ENCODE measurements around the gene ZFP92.
"Not testable (repeated sequence)": the region's sequence is repeated elsewhere in the genome, so short reads cannot be mapped to it uniquely, and the experiment has no call there.

Gene ZFP92

GRCh38 chrX:153379971-153380581 lies 31.2 kb upstream of the ZFP92 start:
- DNase-seq (ENCODE audit: insufficient read length, low spot score) (no peak), FAIRE-seq (no peak)
- no peak for TF ChIP-seq CTCF (IDR thresholded peaks at IDR 0.05; ENCODE audit: insufficient read depth, missing control alignments)

DNA sequence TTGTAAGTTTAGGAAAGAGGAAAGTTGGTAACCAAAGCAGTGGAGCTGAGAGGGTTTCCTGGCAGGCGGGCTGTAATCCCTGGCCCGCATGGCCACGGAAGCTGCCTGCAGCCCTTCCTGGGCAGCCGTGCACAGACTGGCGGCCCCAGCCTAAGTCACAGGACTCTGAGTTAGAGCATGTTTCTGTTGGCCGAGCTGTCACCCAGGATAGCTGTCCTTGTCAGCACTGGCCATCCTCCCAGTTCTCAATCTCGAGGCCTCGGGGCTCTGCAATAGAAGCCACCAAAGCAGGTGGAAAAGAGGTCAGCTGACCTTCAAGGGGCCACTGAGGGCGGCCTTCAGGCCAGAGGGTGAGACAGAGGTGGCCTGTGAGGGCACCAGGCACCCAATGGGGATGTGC lies 30.6 kb upstream of the ZFP92 start:
- FAIRE-seq (no peak), DNase-seq (ENCODE audit: insufficient read length, low spot score) (no peak)
- no peak for TF ChIP-seq CTCF (IDR thresholded peaks at IDR 0.05; ENCODE audit: insufficient read depth, missing control alignments)

DNA sequence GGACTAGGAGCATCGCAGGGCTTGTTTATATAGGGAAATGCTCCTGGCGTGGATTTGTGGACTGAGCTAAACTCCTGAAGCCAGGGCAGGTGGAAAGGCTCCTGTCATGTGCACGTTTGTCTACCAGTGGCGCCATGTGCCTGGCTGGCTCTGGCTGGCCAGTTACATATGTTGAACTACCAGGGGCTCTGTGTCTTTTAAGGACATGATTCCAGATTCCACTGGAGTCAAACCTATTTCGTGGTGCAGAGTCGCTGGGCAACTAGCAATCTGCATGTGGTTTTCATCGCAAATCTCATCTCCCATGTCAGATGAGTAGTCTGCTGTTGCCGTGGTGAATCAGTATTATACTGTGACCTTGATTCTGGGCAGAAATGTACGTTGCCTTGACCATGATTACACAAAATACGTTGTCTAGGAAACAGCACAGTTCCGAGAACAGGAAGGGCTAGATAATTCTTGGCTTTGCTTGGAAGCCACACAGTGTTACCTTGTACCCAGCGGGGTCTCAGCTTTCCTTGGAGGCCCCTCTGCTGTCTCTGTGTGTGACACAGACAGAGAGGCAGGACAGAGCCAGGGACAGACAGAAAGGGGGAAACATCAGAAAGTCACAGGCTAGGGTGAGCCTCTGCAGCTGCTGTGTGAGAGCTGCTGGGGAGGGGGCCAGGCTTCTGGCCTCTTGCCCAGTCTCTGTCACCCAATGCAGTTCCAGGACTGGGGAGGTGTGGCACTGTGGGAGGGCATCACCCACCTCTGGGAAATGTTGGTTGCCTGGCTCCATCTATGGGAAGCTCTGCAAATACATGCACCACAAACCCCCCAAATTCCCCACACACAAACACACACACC lies 29.4 kb upstream of the ZFP92 start:
- peak; percentile 37 for TF ChIP-seq CTCF (IDR thresholded peaks at IDR 0.05; ENCODE audit: insufficient read depth, missing control alignments)
- FAIRE-seq (no peak), DNase-seq (ENCODE audit: insufficient read length, low spot score) (no peak)

DNA sequence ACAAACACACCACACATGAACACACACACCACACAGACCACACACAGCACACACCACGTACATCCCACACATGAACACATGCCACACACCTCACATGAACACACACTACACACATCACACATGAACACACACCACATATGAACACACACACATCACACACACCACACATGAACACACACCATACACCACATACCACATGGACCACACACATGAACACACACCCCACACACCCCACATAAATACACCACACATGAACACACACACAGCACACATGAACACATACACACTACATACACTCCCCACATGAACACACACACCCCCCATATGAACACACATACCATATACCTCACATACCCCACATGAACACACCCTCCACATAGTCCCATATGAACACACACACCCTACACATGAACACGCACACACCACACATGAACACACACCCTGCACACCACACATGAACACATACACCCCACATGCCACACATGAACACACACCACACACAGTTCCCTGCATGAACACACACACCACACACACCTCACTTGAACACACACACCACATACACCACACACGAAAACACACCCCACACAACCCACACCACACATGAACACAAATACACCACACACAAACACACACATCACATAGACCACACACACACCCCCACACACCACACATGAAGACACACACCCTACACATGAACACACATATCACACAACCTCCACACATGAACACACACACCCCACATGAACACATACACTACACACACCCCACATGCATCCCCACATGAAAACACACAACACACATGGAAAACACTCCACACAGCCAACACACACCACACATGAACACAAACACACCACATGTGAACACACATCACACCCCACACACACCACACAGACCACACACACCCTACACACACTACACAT lies 28.4 kb upstream of the ZFP92 start:
- DNase-seq (ENCODE audit: insufficient read length, low spot score) (no peak), FAIRE-seq (no peak)
- no peak for TF ChIP-seq CTCF (IDR thresholded peaks at IDR 0.05; ENCODE audit: insufficient read depth, missing control alignments)

GRCh38 chrX:153384390-153384789 lies 26.9 kb upstream of the ZFP92 start:
- no peak for FAIRE-seq
- no peak for TF ChIP-seq CTCF (IDR thresholded peaks at IDR 0.05; ENCODE audit: insufficient read depth, missing control alignments)
- DNase-seq (ENCODE audit: insufficient read length, low spot score), result no peak

- DNase-seq (ENCODE audit: insufficient read length, low spot score); FAIRE-seq: not testable (repeated sequence)
Measured at GRCh38 chrX:153384973-153385372, 26.3 kb upstream of the ZFP92 start.

DNA sequence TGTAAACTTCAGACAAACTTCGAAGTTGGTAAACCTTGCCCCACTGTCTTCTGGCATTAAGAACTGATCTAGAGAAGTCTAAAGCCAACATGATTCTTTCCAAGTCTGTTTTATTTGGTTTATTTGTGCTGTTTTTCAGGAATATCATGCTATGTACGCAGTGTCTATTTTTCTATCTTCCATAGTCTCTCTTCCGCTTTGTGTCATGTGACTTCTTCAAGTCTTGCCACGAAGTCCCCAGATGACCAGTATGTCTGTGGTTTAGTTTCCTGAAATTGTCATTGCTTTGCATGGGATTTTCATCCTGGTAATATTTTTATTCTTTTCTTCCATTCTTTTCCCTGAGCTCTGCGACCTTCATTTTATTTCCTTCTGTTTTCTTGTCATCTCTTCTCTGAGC lies 25.2 kb upstream of the ZFP92 start:
- no peak for TF ChIP-seq CTCF (IDR thresholded peaks at IDR 0.05; ENCODE audit: insufficient read depth, missing control alignments)
- no peak for DNase-seq (ENCODE audit: insufficient read length, low spot score)
- no peak for FAIRE-seq
